HepG2 (cell line): ENCODE data around the gene DIP2C. TPM values are rescaled to one million over a fixed set of nuclear protein-coding genes. Genes with fewer than 3 reads are reported as not detected.
"Not testable (repeated sequence)": the region's sequence is repeated elsewhere in the genome, so short reads cannot be mapped to it uniquely, and the experiment has no call there.

ENCODE experiments used
- ATAC-seq: fragments of 200-7000 bp; cut with Tn5 transposase; 3 replicates; pipeline ENCODE4 v1.9.1; 2020; ENCODE audit warnings: mild to moderate bottlenecking, moderate library complexity
- BruUV-seq: library from RNA; stranded (reverse); fragments of 400-500 nt; replicated peaks from 2 replicates; lab custom pipeline; 2021; lab: Mats Ljungman, UMichigan
- CTCF ChIA-PET: fragments of 300-600 bp; formaldehyde crosslinking; extraction: SDS; loops from one replicate; lab custom pipeline; 2021; ENCODE audit warnings: low total read pairs, inconsistent platforms, low intra/inter-chr PET ratio; lab: Yijun Ruan, JAX
- POLR2A ChIA-PET: fragments of 350-600 bp; sonication (Branson Sonifier 250); formaldehyde crosslinking; loops from one replicate; lab custom pipeline; 2020; ENCODE audit warnings: antibody characterized with exemption, inconsistent platforms; lab: Yijun Ruan, JAX
- DNase-seq: peaks from one replicate; pipeline ENCODE4 v3.0.0-alpha.2; 2015; ENCODE audit warnings: low spot score
- FAIRE-seq: peaks from 3 replicates; lab custom pipeline; 2011; peaks lifted over from hg19 to GRCh38; lab: Jason Lieb, UNC
- H2AFZ ChIP-seq: one replicate; pipeline ENCODE4 v1.6.1; 2011; ENCODE audit warnings: low read length, inconsistent platforms
- H3K27ac ChIP-seq: fragments of 300-600 bp; 3 replicates; pipeline ENCODE4 v1.8.0; 2011; ENCODE audit warnings: mixed run types, mild to moderate bottlenecking, mixed read lengths, low read length, inconsistent platforms; ENCODE audit not compliant: insufficient read depth; ENCODE audit errors: extremely low read length
- H3K27me3 ChIP-seq, 2 experiments: fragments of 200-600 bp in 1 of 2; 2 replicates in 1 of 2; 3 replicates in 1 of 2; pipeline versions ENCODE4 v1.6.0 to v1.8.0; 2011; ENCODE audit warnings: low read length in 2 of 2, mild to moderate bottlenecking in 2 of 2, moderate library complexity in 2 of 2, inconsistent platforms in 1 of 2; ENCODE audit not compliant: insufficient read depth in 2 of 2, control insufficient read depth in 1 of 2
- H3K36me3 ChIP-seq, 2 experiments: fragments of 200-600 bp in 1 of 2; replicated peaks in 1 of 2; 2 replicates in 1 of 2; 3 replicates in 1 of 2; pipeline versions ENCODE4 v1.5.1 to v1.8.0; 2011; ENCODE audit warnings: low read length in 2 of 2, inconsistent platforms in 1 of 2; ENCODE audit not compliant: insufficient read depth in 2 of 2, control insufficient read depth in 1 of 2
- H3K4me1 ChIP-seq: 2 replicates; pipeline ENCODE4 v1.5.1; 2012; ENCODE audit warnings: low read length, inconsistent platforms; ENCODE audit not compliant: insufficient read depth
- H3K4me2 ChIP-seq: 2 replicates; pipeline ENCODE4 v1.6.0; 2011; ENCODE audit warnings: low read depth, low read length, inconsistent platforms
- H3K4me3 ChIP-seq, 3 experiments: fragments of 200-600 bp in 1 of 3; sonication (generic), shearing (Covaris generic) in 1 of 3; replicated peaks in 1 of 3; 2 replicates each; pipeline ENCODE4 v1.5.1; 2011 to 2016; ENCODE audit warnings: low read length in 3 of 3, inconsistent platforms in 2 of 3, low read depth in 2 of 3, mild to moderate bottlenecking in 2 of 3, control low read depth in 1 of 3, mixed read lengths in 1 of 3; ENCODE audit not compliant: insufficient read depth in 1 of 3
- H3K79me2 ChIP-seq: one replicate; pipeline ENCODE4 v1.6.1; 2011; ENCODE audit warnings: low read length, inconsistent platforms; ENCODE audit not compliant: insufficient read depth
- H3K9ac ChIP-seq: 2 replicates; pipeline ENCODE4 v1.6.0; 2011; ENCODE audit warnings: mild to moderate bottlenecking, low read depth, low read length, inconsistent platforms; ENCODE audit not compliant: insufficient read depth
- H3K9me3 ChIP-seq: 2 replicates; pipeline ENCODE4 v1.5.1; 2012; ENCODE audit warnings: mild to moderate bottlenecking, low read length
- H4K20me1 ChIP-seq: 2 replicates; pipeline ENCODE4 v1.6.0; 2011; ENCODE audit warnings: inconsistent platforms, mild to moderate bottlenecking, low read length, moderate library complexity; ENCODE audit not compliant: insufficient read depth
- WGBS: methylation state at CpG from one replicate; pipeline ENCODE4 v1.1.6; 2017; ENCODE audit warnings: low lambda C conversion rate; 5-methylcytosine and 5-hydroxymethylcytosine counted together
- in situ Hi-C: cut with HindIII; loops from 2 replicates; pipeline ENCODE4 v1.10.0; 2017; ENCODE audit warnings: low pct_unique_long_range_greater_than_20kb; ENCODE audit not compliant: extremely low pct_ligation_motif_present
- intact Hi-C: fragments of 100-400 bp; cut with micrococcal nuclease; formaldehyde crosslinking; loops from one replicate; pipeline ENCODE4 v1.10.0; 2022; ENCODE audit not compliant: unreplicated experiment
- polyA plus RNA-seq, 8 experiments: library from polyadenylated mRNA; depleted of rRNA in 3 of 8; stranded (reverse) in 7 of 8; unstranded in 1 of 8; fragments of >200 nt; fragmentation: Illumina TruSeq in 4 of 8; extraction: Trizol in 4 of 8; gene quantifications; 2 replicates each; pipeline versions ENCODE4 v1.2.1 to v1.2.3, GENCODE V29; 2011 to 2016; ENCODE audit warnings: low read depth in 4 of 8, missing spikeins in 1 of 8, mixed read lengths in 1 of 8; ENCODE audit not compliant: insufficient read depth in 1 of 8
- total RNA-seq, 5 experiments: library from RNA; depleted of rRNA; stranded (reverse); fragments of >200 nt; fragmentation: Illumina TruSeq; extraction: Trizol; gene quantifications; 2 replicates each; pipeline ENCODE4 v1.2.3, GENCODE V29; 2016; ENCODE audit warnings: low read depth in 1 of 5

The DIP2C gene
- total and polyA plus RNA-seq, 2 of the 13 experiments (the other 11 are each of a cell fraction or from before 2014, with no cell fraction given): 2.2 to 2.7 TPM

DNA sequence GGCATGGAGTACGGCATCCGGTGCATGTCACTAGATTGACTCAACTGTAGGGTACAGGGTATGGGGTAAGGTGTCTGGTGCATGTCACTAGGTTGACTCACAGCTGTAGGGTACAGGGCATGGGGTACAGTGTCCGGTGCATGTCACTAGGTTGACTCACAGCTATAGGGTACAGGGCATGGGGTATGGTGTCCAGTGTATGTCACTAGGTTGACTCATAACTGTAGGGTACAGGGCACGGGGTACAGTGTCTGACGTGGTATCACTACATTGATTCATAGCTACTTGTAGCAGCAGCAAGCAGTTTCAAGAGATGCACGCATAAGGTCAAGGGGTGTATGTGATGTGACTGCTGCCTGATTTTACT, 424.4 kb downstream of the DIP2C start:
- H3K4me1 ChIP-seq, FAIRE-seq, H2AFZ ChIP-seq, CTCF ChIA-PET, H3K4me2 ChIP-seq, H4K20me1 ChIP-seq, POLR2A ChIA-PET, ATAC-seq, in situ Hi-C loops, H3K9me3 ChIP-seq, H3K27ac ChIP-seq, intact Hi-C loops, H3K27me3 ChIP-seq, H3K9ac ChIP-seq, BruUV-seq, H3K4me3 ChIP-seq, H3K36me3 ChIP-seq, DNase-seq, H3K79me2 ChIP-seq: not testable (repeated sequence)
- WGBS: 74% methylated on average over 4 of the region's 6 CpGs

DNA sequence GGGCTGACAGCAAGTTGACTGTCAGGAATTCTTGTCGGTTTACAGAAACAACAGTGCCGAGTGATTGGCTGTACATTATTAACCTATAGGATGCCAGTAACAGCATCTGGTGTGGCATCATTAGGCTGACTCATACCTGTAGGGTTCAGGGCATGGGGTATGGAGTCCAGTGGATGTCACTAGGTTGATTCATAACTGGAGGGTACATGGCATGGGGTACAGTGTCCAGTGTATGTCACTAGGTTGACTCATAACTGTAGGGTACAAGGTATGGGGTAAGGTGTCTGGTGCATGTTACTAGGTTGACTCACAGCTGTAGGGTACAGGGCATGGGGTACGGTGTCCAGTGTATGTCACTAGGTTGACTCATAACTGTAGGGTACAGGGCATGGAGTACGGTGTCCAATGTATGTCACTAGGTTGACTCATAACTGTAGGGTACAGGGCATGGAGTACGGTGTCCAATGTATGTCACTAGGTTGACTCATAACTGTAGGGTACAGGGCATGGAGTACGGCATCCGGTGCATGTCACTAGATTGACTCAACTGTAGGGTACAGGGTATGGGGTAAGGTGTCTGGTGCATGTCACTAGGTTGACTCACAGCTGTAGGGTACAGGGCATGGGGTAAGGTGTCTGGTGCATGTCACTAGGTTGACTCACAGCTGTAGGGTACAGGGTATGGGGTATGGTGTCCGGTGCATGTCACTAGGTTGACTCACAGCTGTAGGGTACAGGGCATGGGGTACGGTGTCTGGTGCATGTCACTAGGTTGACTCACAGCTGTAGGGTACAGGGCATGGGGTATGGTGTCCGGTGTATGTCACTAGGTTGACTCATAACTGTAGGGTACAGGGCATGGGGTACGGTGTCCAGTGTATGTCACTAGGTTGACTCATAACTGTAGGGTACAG, 425.1 kb downstream of the DIP2C start:
- DNase-seq, H3K4me3 ChIP-seq, FAIRE-seq, BruUV-seq, H3K36me3 ChIP-seq, intact Hi-C loops, H3K4me2 ChIP-seq, CTCF ChIA-PET, POLR2A ChIA-PET, H3K9ac ChIP-seq, H2AFZ ChIP-seq, H4K20me1 ChIP-seq, H3K79me2 ChIP-seq, H3K27ac ChIP-seq, H3K27me3 ChIP-seq, H3K9me3 ChIP-seq, in situ Hi-C loops, ATAC-seq, H3K4me1 ChIP-seq: not testable (repeated sequence)
- 58% methylated on average over 9 of the region's 11 CpGs for WGBS
